Limb (tissue), 2 donors: ENCODE measurements around the gene RMRP.
A peak's percentile ranks its signal among the peaks of the same experiment; 100 is the strongest.

ENCODE experiments used
- DNase-seq, 2 donors: peaks; one replicate each; pipeline ENCODE4 v3.0.0-alpha.2; 2016; ENCODE audit errors: extremely low spot score in 2 of 2

RMRP gene

GRCh38 chr9:35687306-35687705 is 29.5 kb upstream of the RMRP start:
- DNase-seq, result no peak

GRCh38 chr9:35686222-35687203 is 28.7 kb upstream of the RMRP start:
- no peak for DNase-seq

- DNase-seq, result no peak
Measured at GRCh38 chr9:35685506-35685905, 27.7 kb upstream of the RMRP start.

- no peak for DNase-seq
Measured at GRCh38 chr9:35684921-35685320, 27.1 kb upstream of the RMRP start.

- no peak for DNase-seq
Measured at GRCh38 chr9:35683323-35683722, 25.5 kb upstream of the RMRP start.

DNA sequence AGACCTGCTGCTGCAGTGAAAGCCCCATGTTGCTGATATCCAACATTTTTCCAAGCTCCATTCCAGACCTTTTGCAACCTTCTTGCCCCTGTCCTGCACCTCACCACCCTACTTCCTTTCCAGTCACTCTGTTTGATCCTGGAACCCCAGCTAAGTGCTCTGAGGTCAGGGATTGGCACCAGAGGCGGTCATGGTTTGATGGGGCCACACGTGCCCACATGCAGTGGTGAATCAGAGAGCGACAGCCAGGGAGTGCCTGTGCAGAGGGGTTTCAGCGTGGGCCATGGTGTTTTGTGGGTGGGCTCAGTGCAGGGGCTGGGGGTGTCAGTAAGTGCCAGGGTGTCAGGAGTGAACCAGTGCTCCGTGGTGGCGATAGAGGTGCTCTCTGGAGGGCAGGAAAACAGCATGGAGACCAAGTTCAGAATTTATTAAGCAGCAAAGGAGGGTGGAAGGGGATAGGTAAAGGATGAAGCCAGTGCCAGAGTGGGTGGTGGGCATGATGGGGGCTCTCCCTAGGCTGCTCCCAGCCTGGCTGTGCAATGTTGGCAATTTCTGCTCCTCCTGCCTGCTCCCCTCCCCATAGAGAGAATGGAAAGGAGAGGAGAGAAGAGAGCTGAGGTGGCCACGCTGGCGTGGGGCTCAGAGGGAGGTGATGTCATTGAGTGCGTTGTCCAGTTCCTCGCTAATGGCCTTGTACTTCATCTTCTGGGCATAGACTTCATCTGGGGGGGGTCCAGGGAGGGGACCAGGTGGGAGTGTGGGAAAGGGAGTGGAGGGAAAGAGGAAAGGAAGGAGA is 24.9 kb upstream of the RMRP start:
- no peak for DNase-seq

GRCh38 chr9:35682051-35682450 is 24.2 kb upstream of the RMRP start:
- no peak for DNase-seq

- no peak for DNase-seq
Measured at GRCh38 chr9:35681341-35682002, 23.7 kb upstream of the RMRP start.

DNA sequence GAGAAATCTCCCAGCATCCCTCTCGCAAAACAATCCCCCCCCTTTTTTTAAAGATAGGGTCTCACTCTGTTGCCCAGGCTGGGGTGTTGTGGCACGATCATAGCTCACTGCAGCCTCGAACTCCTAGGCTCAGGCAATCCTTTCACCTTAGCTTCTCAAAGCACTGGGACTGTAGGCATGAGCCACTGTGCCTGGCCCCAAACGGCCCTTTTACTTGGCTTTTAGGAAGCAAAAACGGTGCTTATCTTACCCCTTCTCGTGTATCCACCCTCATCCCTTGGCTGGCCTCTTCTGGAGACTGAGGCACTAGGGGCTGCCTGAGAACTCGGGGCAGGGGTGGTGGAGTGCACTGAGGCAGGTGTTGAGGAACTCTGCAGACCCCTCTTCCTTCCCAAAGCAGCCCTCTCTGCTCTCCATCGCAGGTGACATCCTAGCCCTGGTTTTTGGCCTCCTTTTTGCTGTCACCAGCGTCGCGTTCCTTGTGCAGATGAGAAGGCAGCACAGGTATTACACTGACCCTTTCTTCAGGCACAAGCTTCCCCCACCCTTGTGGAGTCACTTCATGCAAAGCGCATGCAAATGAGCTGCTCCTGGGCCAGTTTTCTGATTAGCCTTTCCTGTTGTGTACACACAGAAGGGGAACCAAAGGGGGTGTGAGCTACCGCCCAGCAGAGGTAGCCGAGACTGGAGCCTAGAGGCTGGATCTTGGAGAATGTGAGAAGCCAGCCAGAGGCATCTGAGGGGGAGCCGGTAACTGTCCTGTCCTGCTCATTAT is 22.7 kb upstream of the RMRP start:
- no peak for DNase-seq

DNA sequence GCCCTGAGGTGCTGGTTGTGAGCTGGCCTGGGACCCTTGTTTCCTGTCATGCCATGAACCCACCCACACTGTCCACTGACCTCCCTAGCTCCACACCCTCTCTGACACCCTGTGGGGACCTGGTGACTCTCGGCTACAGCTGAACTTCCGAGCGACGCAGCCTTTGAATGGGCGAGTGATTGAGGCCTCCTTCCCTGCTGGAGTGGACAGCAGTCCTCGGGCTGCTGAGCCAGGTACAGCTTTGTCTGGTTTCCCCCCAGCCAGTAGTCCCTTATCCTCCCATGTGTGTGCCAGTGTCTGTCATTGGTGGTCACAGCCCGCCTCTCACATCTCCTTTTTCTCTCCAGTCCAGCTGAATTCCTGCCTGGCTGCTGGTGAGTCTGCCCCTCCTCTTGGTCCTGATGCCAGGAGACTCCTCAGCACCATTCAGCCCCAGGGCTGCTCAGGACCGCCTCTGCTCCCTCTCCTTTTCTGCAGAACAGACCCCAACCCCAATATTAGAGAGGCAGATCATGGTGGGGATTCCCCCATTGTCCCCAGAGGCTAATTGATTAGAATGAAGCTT is 22.0 kb upstream of the RMRP start:
- no peak for DNase-seq

DNA sequence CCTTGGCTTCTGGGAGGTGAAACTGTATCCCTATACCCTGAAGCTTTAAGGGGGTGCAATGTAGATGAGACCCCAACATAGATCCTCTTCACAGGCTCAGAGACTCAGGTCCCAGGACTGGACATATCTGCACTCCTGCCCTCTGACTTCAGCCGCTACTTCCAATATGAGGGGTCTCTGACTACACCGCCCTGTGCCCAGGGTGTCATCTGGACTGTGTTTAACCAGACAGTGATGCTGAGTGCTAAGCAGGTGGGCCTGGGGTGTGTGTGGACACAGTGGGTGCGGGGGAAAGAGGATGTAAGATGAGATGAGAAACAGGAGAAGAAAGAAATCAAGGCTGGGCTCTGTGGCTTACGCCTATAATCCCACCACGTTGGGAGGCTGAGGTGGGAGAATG is 21.3 kb upstream of the RMRP start:
- no peak for DNase-seq

DNA sequence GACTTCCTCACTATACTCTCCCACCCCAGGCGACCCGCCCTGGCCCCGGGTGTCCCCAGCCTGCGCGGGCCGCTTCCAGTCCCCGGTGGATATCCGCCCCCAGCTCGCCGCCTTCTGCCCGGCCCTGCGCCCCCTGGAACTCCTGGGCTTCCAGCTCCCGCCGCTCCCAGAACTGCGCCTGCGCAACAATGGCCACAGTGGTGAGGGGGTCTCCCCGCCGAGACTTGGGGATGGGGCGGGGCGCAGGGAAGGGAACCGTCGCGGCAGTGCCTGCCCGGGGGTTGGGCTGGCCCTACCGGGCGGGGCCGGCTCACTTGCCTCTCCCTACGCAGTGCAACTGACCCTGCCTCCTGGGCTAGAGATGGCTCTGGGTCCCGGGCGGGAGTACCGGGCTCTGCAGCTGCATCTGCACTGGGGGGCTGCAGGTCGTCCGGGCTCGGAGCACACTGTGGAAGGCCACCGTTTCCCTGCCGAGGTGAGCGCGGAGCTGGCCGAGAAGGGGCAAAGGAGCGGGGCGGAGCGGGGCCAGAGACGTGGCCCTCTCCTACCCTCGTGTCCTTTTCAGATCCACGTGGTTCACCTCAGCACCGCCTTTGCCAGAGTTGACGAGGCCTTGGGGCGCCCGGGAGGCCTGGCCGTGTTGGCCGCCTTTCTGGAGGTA is 18.0 kb upstream of the RMRP start:
- peak; percentile 73 to 88 for DNase-seq

DNA sequence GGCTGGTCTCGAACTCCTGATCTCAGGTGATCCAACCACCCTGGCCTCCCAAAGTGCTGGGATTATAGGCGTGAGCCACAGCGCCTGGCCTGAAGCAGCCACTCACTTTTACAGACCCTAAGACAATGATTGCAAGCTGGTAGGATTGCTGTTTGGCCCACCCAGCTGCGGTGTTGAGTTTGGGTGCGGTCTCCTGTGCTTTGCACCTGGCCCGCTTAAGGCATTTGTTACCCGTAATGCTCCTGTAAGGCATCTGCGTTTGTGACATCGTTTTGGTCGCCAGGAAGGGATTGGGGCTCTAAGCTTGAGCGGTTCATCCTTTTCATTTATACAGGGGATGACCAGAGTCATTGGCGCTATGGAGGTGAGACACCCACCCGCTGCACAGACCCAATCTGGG is 17.4 kb upstream of the RMRP start:
- no peak for DNase-seq

GRCh38 chr9:35674025-35674361 is 16.2 kb upstream of the RMRP start:
- DNase-seq, result no peak

DNA sequence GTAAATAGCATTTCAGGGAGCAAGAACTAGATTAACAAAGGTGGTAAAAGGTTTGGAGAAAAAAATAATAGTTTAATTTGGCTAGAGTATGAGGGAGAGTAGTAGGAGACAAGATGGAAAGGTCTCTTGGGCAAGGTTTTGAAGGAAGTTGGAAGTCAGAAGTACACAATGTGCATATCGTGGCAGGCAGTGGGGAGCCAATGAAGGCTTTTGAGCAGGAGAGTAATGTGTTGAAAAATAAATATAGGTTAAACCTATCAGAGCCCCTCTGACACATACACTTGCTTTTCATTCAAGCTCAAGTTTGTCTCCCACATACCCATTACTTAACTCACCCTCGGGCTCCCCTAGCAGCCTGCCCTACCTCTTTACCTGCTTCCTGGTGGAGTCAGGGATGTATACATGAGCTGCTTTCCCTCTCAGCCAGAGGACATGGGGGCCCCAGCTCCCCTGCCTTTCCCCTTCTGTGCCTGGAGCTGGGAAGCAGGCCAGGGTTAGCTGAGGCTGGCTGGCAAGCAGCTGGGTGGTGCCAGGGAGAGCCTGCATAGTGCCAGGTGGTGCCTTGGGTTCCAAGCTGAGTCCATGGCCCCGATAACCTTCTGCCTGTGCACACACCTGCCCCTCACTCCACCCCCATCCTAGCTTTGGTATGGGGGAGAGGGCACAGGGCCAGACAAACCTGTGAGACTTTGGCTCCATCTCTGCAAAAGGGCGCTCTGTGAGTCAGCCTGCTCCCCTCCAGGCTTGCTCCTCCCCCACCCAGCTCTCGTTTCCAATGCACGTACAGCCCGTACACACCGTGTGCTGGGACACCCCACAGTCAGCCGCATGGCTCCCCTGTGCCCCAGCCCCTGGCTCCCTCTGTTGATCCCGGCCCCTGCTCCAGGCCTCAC is 15.6 kb upstream of the RMRP start, which contains the start of gene CA9:
TSS of gene CA9 (plus strand) at position 797 of the 893 bp plus-strand sequence. CDS start at position 829, 32 bp downstream.
- DNase-seq, result peak in 1 of 2 donors; percentile 61

- DNase-seq, result no peak
Measured at GRCh38 chr9:35669331-35670145, 11.7 kb upstream of the RMRP start.

DNA sequence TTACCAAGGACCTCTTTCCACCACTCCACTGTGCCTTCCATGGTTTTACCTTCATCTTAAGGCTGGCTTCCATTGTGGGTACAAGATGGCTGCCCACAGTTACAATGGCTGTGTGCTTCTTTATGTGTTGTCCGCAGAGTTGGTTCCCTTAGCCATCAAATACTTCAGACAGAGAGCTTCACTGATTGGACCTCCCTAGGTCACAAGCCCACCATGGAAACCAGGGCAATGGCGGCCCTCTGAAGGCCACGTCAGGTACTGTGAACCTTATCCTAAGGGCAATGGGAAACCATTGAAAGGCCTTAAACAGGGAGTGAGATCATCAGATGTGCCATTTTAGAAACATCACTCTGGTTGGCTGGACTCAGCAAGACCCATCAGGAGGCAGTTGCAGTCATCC is 10.1 kb upstream of the RMRP start:
- DNase-seq, result no peak

DNA sequence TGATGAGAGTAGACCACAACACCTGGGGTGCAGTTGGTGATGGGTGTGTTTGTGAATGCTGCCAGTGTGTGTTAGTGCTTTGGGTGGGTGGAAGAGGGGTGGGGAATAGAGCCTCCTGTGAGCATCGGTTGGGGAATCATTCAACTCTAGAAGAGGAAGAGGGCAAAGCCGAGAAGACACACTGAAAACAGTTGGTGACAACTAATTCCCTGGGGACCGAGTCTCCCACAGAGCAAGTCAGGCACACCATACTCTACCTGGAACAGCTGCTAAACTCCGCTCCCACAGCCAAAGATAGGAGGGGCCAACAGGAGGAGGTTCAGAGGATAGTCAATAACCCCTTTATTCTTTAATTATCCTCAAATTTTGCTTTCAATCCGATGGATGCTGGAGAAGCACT is 8.7 kb upstream of the RMRP start:
- no peak for DNase-seq
